Left ventricle myocardium superior (tissue), 1 donor: Measurements from ENCODE around the gene TMEM255B. TPM values are rescaled to one million over a fixed set of nuclear protein-coding genes. Genes with fewer than 3 reads are reported as not detected.
"Not testable (repeated sequence)": the region's sequence is repeated elsewhere in the genome, so short reads cannot be mapped to it uniquely, and the experiment has no call there.

Source experiments
- ATAC-seq: fragments of 200-7000 bp; cut with Tn5 transposase; one replicate; pipeline ENCODE4 v1.9.1; 2020; ENCODE audit warnings: mild to moderate bottlenecking, moderate library complexity
- DNase-seq: peaks from one replicate; pipeline ENCODE4 v3.0.0-alpha.2; 2020
- intact Hi-C: fragments of 100-400 bp; cut with micrococcal nuclease; formaldehyde crosslinking; loops from one replicate; pipeline ENCODE4 v1.11.0; 2022
- total RNA-seq: library from RNA; stranded (reverse); fragmentation: NEBNext Ultra II Directional; extraction: Animal tissue kit (Norgen Biotek cat#: 25700); gene quantifications from one replicate; pipeline ENCODE4 v1.2.1, GENCODE V29; 2021
- donor health status: DM: no; HTN: yes; CAD: no; lungs with severe emphysema.

Gene TMEM255B
- total RNA-seq, 1 donor from 2014 or later = 12.1 TPM

DNA sequence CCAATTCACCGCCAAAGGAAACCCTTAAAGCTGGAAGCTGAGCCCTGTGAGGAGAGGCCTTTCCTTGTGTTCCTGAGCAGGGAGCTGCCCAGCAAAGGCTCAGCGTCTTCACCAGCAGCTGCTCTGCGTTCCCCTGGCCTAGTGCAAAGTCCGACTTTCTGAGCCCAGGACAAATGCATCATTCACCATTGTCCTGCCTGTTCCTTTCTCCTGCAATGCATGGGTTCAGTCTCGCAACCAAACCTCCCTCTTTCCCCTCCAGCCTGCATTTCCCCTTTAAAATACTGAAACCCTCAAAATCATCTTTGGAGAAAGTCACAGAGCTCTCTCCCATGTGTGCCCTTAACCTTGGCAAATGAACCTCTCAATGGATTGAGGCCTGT is 12.9 kb upstream of the TMEM255B start:
- intact Hi-C loops = no loop called here
- ATAC-seq = no peak
- no peak for DNase-seq

DNA sequence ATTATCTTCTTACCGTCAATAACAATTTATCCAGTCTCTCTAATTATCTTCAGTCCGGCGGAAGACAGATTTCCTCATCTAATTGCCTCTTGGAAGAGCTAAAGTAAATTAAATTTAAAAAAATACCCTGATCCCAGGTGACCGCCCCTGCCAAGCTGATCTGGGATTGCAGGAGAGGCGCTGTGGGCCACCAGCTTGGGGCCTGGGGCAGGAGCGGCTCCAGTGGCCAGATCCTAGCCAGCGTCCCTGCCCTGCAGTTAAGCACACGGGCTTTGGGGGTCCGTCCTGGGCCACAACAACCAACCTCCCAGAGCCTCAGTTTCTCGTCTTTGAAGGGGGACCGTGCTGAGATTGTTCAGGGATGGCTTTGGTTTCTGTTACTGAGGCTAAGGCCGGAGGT is 12.4 kb upstream of the TMEM255B start:
- intact Hi-C loops = no loop called here
- ATAC-seq = no peak
- DNase-seq = no peak

DNA sequence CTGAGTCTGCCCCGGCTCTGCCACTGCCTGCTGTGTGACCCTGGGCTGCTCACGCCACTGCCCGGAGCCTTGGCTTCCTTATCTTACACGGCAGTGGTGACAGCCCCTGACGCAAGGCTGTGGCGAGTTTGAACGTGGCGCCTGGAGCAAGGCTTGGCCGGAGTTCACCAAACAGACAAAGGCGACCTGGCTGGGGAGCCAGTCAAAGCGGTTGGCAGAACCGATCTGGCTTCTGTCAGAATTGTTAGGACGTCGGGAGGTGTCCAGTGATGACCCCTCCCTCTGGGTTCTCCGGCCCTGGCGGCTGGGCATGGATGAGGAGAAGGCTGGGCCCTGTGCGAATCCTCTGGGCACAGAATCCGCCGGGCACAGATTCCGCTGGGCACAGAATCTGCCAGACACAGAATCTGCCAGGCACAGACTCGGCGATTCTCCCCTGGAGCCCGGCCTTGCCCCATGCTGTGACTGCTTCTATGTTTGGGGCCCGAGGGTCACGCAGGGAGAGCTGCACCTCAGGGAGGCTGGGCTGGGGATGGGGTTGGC is 11.7 kb upstream of the TMEM255B start:
- intact Hi-C loops = no loop called here
- peak; percentile 74 for ATAC-seq

DNA sequence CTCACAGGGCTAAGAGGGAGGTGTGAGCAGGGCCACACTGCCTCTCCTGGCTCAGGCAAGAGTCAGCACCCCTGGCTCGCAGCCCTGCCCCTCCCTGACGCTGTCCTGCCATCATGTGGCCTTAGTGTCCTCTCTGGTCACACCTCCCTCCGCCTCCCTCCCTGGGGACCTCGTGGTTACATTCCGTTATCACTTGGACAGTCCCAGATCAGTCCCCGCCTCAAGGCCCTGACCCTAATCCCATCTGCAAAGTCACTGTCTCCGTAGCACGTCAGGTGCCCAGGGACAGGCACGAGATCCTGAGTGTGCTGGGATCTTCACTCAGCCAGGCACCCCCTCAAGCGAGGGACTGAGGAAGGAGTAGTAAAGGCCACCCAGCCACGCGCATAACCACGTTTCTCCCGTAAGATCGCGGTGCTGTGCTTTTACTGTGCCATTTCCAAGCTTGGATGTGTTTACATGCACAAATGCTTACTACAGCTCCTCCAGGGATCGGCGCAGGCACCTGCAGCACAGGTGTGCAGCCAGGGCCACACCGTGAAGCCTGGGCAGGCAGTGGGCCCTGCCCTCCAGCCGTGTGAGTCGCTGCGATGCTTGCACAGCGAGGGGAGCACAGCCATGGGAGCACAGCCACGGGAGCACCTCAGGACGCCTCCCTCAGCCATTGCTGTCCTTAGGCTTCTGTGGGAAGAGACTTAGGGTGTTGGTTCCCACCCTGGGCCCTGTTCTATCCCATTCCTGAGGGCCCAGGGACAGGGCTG is 10.7 kb upstream of the TMEM255B start:
- intact Hi-C loops = no loop called here
- ATAC-seq (peak; percentile 76), DNase-seq (peak; percentile 62)

More for the DNA sequence above, 11.7 kb upstream of the TMEM255B start:
- DNase-seq = peak; percentile 59

DNA sequence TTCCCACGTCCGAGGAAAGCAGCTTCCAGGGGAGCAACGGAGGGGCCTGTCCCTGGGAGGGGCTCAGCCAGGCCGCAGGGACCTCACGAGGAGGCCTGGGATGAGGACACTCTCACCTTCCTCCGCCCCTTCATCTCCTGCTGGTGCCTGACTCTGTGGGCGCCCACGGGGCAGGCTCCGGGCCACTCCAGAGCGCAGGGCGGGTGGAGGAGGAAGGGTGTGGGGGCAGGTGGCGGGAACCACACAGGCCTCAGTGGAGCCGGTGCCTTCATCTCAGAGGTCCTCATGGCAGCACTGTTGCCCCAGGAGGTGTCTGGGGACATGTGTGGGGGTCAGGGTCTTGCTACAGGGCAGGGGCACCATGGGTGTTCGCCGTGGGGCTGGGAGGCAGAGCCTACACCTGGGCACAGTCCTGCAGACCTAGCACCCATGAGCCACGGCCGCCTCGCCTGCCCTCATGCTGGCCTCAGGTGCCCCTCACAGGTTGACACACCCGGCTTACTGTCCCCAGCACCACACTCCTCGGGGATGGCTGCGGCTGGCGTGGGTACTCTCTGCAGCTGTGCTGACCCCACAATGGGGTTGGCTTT is 10.1 kb upstream of the TMEM255B start:
- DNase-seq = peak; percentile 22
- ATAC-seq = no peak
- intact Hi-C loops = no loop called here

DNA sequence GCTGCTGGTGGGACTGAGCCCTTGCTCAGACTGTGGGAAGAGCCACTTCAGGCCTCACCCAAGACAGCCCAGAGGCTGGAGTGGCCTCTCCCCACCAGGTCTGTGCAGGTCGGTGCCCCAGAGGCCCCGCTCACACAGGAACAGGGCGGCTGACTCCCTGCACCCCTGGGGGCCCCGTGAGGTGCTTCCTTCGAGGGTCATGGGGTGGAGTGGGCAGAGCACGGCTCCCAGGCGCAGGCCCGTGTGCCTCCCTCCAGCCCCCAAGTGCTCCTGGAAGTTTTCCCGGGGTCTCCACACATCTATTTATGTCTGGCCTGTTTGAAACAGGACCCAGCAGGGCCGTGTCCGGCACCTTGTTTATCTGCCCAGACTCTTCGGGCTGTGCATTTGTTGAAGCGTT is 9.5 kb upstream of the TMEM255B start:
- DNase-seq = no peak
- intact Hi-C loops = no loop called here
- ATAC-seq = no peak

DNA sequence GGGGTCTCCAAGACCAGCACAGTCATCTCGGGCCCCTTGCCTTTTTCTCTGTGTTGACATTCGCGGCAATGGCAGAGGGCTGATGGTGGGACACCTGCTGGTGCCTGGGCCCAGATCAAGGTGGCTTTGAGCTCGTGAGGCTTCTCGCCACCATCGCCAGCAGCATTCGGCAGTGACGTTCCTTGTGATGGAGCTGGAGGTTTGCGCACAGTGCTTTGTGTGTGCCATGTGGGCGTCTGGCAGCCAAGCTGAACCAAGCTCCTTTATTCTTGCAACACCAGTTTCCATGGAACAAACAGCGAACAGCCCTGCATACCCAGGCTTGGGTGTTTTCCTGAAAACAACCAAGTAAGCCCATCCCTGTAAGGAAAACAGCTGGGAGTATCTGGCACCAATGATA is 9.1 kb upstream of the TMEM255B start:
- ATAC-seq (no peak), DNase-seq (no peak)
- intact Hi-C loops = no loop called here

DNA sequence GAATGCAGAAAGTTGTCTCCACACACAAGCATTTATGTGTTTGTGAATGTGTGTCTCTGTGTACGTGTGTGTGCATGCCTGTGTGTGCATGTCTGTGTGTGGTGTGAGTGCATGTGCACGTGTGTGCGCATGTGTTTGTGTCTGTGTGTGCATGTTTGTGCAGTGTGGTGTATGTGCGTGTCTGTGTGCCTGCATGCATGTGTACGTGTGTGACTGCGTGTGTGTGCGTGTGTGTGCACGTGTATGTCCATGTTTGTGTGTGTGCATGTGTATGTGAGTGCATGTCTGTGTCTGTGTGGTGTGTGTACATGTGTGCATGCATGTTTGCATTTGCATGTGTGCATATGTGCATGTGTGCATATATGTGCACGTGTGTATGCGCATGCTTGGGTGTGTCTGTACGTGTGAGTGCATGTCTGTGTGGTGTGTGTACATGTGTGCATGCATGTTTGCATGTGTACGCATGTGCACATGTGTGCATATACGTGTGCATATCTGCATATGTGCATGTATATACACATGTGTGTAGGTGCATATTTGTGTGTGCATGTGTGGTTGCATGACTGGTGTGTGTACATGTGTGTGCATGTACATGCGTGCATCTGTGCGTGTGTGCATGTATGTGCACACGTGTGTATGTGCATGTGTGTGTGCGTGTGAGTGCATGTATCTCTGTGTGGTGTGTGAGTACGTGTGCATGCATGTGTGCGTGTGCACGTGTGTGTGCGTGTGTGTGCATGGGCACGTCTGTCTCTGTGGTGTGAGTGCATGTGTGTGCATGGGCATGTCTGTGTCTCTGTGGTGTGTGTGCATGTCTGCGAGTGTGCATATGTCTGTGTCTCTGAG is 8.2 kb upstream of the TMEM255B start:
- DNase-seq = no peak
- intact Hi-C loops = no loop called here
- no peak for ATAC-seq

DNA sequence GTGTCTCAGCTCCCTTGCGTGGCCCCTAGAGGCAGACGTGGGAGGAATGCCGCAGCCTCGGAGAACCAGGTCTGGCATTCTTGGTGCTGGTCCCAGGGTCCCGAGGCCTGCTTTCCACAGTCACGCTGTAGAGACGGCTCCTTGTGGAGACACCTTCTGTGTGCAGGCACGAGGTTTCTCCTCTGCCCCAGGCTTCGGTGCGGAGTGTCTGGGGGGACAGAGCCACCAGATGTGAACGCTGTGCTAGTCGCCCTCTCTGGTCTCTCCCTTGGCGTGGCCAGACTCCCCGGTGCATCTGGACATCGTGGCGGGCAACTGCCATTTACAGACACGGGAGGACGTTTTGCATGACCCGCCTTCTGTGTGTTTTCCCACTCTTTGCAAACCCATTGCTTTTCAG is 7.5 kb upstream of the TMEM255B start:
- DNase-seq = no peak
- intact Hi-C loops = no loop called here
- no peak for ATAC-seq

DNA sequence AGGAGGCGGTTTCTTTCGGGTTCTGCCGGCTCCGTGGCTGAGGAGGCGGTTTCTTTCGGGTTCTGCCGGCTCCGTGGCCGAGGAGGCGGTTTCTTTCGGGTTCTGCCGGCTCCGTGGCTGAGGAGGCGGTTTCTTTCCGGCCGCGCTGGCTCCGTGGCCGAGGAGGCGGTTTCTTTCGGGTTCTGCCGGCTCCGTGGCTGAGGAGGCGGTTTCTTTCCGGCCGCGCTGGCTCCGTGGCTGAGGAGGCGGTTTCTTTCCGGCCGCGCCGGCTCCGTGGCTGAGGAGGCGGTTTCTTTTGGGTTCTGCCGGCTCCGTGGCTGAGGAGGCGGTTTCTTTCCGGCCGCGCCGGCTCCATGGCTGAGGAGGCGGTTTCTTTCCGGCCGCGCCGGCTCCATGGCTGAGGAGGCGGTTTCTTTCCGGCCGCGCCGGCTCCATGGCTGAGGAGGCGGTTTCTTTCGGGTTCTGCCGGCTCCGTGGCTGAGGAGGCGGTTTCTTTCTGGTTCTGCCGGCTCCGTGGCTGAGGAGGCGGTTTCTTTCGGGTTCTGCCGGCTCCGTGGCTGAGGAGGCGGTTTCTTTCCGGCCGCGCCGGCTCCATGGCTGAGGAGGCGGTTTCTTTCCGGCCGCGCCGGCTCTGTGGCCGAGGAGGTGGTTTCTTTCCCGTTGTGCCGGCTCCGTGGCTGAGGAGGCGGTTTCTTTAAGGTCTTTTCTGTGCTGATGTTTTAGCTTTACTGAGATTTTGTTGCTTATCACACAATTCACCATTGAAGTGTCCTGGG is 6.6 kb upstream of the TMEM255B start:
- intact Hi-C loops, DNase-seq, ATAC-seq: not testable (repeated sequence)

DNA sequence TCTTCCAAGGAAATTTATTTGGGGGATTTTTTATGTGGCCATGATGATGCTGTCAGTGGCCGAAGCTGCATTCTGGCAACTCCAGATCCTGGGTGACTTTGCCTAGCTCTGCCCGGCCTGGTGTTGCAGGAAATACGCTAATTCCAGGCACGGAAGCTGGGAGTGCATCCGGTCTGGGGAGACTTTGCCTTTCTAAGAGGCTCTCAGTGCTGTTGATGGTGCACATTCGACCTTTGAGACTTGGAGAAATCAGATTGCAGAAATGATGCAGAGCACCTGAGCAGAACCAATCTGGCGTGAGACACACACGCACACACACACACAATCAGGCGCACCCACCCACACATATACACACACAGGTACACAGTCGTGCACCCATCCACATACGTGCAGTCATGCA is 5.9 kb upstream of the TMEM255B start:
- intact Hi-C loops = no loop called here
- no peak for ATAC-seq
- DNase-seq = no peak

DNA sequence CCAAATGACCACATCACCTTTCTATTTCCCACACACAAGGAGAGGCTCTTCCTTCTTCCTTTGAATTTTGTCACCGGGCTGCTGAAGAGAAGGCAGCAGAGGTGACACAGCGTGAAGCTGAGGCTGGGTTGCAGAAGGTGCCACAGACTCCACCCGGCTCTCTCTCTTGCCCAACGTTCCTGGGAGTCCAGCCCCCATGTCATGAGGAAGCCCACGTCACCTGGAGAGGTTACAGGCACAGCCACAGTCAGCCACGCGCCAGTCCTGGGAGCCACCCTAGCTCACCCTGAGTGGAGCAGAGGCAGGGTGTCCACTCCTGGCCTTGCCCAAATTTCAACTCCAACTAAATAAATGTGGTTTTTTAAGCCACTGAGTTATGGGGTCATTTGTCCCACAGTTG is 4.8 kb upstream of the TMEM255B start:
- DNase-seq (no peak), ATAC-seq (no peak)

DNA sequence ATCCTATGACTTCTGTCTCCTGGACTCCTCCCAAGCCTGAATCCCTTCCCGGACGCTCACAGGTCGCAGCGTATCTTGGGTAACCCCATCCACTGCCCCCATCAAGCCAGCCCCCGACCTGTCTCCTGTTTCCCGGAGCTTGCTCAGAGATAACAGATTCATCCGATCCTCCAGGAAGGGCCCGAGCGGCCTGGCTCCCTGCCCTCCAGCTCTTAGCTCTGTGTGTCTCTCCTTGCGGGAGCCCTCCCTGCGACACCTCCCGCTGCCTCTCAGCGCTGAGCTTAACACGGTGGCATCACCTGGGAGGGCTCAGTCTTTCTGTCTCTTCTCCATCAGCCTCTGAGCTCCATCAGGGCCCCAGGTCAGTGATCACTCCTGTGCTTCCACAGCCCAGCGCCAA is 4.3 kb upstream of the TMEM255B start:
- no peak for ATAC-seq
- DNase-seq = no peak
- intact Hi-C loops = no loop called here

More for the DNA sequence above, 4.8 kb upstream of the TMEM255B start:
- intact Hi-C loops = no loop called here

DNA sequence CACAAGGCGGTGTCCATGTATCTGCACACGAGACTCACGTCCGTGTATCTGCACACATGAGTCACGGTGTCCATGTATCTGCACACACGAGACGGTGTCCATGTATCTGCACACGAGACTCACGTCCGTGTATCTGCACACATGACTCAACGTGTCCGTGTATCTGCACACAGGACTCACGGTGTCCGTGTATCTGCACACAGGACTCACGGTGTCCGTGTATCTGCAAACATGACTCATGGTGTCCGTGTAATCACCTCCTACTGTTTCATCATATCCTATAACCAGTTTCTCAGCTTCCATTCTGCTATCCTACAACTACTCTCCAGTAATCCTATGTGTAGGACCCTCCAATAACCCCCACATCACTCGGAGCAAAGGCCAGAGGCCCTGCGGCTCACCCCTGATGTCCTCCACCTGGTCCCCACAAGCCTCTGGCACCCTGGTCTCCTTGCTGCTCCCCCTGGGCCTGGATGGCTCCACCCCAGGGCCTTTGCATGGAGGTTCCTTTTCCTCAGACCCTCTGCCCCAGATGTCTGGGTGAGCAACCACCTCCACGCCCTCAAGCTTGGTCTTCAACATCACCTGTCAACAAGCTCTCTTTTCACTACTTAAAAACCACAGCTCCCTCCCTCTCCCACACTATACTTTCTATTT is 2.5 kb upstream of the TMEM255B start:
- intact Hi-C loops = no loop called here
- ATAC-seq (no peak), DNase-seq (no peak)

DNA sequence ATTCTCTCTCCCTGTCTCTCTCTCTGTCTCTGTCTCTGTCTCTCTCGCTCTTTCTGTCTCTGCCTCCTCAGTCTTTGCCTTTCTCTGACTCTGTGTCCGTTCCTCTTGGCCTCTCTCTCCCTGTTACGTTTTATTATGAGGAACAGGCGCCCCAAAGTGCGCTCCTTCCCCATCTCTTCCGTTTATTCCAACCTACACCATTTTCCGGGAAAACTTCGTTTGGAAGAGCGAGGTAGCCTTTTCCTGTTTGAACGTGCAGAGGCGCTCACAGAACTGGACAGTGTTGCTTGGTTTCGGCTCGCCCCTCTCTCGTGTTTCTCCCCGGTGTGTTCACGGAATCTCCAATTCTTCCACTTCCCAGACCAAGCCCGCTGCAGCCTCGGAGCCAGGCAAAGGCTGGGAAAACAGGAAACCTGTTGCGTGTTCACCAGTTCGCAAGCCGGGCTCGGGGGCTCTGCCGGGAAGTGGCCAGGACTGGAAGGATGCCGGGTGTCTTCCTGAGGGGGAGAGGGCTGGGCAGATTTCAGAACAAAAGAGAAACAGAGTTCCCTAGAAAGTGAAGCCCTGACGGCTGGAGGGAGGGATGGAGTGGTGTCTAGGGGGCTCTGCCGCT is 605 bp downstream of the TMEM255B start:
- intact Hi-C loops = no loop called here
- DNase-seq = peak; percentile 49

DNA sequence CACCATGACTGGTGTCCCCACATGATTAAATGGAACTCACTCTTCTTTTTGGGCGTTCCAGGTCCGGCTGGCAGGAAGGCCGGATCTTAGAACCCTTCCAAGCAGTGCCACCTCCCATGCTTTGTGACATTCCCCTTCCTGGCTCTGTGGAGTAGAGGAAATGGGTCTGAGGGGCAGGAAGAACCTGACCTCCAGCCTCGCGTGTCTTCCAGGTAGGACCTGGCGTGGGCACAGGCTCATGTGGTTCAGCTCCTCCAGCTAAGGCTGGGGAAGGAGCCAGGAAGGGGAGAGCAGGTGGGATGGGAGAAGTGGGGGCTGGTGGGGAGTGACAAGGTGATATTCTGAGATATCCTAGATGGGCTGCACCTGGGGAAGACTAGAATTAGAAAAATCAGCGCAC is 2.1 kb downstream of the TMEM255B start:
- intact Hi-C loops = no loop called here
- DNase-seq = no peak
- ATAC-seq = no peak

More for the DNA sequence above, 605 bp downstream of the TMEM255B start:
- ATAC-seq = peak; percentile 22

DNA sequence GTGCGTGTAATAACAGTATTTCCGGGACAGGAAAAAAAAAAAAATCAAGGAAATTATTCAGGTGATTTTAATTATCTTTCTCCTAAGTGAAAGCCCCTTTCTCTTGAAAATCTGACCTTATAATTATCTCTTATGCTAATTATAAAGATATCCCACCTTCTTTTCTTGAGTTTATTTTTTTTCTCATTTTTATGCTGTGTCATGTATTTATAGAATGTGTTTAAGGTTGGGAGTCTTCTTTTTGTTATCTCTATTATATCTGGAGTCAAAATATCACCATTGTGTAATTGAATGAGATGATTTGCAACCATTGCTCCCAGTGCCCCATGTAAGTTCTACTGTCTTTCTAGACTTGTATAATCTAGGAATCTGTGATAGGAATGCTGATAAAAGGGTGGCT is 3.0 kb downstream of the TMEM255B start:
- ATAC-seq = no peak
- no peak for DNase-seq
- intact Hi-C loops = no loop called here

DNA sequence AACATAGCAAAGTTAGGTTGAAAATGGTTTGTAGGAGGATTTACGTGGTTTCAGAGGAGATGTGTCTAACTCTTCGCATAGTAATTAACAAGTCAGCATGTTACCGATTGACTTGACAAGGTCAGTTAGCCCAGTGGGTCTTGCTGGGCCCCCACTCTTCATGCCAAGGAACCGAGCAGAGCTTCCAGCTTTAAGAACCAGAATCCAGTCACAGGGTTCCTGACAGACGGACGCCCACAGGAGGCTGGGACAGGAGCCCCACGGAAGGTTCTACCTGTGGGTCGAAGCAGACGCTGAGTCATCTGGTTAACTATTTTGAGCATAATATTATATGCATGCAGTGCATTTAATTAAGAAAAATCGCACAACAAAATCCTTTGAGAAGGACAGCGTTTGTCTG is 3.5 kb downstream of the TMEM255B start:
- ATAC-seq (no peak), DNase-seq (no peak)
- intact Hi-C loops = no loop called here
